CD1c-positive myeloid dendritic cell (primary cell): ENCODE data around the gene GKN1.
A peak's percentile ranks its signal among the peaks of the same experiment; 100 is the strongest.
"Not testable (repeated sequence)": the region's sequence is repeated elsewhere in the genome, so short reads cannot be mapped to it uniquely, and the experiment has no call there.

Experiments used
- DNase-seq: peaks from one replicate; pipeline ENCODE4 v3.0.0-alpha.2; 2016; ENCODE audit errors: extremely low spot score

The GKN1 gene, protein sequence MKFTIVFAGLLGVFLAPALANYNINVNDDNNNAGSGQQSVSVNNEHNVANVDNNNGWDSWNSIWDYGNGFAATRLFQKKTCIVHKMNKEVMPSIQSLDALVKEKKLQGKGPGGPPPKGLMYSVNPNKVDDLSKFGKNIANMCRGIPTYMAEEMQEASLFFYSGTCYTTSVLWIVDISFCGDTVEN

DNA sequence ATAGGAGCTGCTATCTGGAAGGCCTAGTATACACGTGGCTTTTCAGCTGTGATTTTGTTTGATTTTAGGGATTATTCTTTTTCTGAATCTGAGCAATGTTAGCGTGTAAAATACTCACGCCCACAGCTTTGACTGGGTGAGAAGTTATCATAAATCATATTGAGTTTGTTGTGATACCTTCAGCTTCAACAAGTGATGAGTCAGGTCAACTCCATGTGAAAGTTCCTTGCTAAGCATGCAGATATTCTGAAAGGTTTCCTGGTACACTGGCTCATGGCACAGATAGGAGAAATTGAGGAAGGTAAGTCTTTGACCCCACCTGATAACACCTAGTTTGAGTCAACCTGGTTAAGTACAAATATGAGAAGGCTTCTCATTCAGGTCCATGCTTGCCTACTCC lies at the start of gene GKN1:
GKN1 (plus strand) TSS at position 386 of the 400 bp plus-strand sequence. CDS start 42 bp downstream, outside the sequence.
- DNase-seq: no peak

DNA sequence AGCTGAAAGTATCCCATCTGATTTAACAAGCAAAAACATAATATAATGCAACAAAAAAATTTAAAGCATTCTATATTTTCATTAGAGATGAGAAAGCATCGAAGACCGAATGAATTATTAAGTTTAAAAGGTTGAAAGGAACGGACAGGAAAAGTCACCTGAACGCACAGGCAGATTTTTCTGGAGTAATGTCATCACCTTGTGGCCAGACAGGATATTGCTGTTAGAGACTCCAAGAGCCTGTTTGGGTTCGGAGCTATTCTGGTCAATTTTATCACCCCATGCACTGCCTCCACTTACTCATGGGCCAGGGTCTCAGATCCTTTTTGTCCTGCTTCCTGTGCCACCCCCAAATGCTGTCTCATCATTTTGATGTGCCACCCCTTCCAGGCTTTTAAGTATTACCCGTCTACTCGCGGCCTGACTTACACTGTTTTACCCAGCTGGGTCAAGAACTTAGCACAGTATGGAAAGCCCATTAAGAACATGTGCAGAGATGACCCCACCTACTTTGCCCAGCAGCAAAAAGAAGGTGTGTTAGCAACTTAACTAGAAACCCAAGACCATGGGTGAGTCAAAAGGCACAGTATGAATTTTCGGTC lies 49.0 kb upstream of the GKN1 start:
- DNase-seq: peak; percentile 74

DNA sequence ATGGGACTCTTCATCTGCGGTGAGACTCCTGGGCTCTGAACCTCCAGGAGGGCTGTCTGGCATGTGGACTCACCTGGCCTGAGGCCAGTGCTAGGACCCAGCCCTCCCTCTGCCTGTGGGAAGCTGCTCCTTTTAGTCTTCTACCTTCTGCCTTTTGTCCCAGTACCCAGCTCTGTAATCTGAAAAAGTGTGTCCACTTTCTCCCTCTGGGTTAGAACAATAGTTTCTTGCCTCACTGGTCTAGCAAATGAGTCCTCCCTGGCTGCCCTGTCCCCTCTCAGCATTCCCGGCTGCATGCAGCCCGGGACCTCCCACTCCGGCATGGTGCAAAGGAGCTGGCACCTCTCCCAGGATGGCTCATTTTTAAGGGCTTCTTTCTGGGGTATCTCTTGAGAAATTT lies 47.6 kb upstream of the GKN1 start:
- no peak for DNase-seq

DNA sequence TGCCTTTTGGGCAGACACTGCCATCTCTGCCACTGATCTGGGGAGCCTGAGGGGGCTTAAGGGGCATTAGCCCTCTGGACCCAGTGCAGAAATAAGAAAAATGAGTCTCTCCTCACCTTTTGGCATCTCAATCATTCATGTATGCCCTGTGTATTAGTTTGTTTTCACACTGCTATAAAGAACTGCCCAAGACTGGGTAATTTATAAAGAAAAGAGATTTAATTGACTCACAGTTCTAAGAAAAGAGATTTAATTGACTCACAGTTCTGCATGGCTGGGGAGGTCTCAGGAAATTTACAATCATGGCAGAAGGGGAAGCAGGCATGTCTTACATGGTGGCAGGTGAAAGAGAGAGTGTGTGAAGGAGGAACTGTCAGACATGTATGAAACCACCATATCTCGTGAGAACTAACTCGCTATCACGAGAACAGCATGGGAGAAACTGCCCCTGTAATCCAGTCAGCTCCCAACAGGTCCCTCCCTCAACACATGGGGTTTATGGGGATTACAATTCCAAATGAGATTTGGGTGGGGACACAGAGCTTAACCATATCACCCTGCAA lies 43.2 kb upstream of the GKN1 start:
- DNase-seq: no peak

DNA sequence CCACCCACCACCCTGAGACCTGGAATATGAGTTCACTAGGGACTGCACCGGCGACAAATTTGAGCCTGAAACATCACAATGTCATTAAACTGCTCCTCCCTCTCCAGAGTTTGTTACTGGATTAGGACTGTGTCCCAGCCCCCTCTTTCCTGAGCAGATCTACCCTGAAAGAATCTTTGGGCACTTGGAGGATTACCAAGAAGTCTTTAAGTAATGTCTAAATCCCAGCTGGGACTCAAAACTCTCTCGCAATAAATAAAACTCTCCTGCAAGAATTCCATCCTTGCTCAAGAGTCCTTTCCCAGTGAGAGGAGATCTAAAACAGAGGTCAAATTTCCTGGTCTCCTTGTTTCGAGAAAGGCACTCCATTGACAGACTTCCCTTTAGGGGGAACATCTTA lies 42.6 kb upstream of the GKN1 start:
- DNase-seq: no peak

DNA sequence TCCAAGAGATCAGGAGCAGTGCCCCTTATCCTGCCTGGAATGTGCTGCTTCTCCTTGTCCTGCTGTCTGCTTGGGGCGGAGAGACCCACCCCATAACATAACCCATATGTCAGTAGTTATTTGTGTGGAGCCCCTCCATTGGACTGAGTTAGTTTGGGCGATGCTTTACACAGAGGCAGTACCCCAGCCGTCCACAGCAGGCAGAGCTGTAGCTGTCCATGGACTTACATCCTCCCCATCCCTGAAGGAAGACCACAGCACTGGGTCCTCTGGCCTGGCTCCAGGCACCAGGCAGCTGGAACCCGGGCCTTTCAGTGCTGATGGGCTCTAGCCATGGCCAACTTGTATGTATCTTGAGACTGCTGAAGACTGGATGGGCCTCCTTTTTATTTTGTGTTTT lies 42.0 kb upstream of the GKN1 start:
- no peak for DNase-seq

DNA sequence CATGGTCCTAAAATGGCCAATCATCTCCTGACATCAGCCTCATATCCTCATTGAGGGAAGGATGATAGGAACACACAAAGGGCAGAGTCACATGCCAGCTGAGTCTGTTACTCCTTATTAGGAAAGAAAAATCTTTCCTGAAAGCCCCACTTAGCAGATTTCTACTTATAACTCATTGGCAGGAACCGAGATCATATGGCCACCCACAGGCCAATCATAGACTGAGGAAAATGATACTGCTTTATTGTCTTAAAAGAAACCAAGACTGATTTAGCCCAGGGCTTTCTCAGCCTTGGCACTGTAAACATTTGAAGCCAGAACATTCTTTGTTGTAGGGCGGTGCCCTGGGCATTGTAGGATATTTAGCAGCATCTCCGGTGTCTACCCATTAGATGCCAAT lies 40.4 kb upstream of the GKN1 start:
- DNase-seq: no peak

DNA sequence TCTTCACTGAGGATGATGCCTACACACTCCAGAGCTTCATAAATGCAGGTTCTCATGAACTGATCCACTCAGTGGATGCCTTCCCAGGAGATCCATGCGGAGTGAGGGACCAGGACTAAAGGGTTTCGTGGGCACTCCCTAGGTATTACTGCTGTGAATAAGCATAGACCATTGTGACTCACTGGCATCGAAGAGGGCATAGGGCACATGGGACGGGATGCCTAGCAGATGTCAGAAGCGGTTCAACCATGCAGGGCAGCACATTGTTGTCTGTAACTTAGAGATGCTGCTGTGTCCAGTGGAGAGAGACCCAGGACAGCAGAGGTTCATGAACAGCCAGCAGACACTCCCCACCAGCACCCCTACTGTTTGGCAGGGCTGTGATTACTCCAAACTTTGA lies 39.0 kb upstream of the GKN1 start:
- no peak for DNase-seq

DNA sequence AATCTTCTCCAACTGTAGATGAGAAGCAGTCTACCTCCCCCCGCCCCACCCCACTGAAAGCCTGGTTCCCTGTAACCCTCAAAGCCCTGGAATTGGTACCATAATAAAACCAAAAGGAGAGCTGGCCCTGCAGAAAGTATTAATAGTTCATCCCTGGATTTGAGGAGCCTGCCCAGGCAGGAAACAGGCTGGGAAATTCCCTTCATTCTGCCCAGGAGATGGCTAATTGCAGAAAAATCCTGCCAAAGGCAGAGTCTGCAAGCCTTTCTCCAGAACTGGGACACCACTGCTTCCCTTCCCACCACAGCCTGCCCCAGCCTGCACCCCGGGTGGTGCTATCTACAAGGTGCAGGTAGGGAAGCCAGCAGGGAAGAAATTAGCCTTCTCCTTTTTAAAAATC lies 38.0 kb upstream of the GKN1 start:
- no peak for DNase-seq

DNA sequence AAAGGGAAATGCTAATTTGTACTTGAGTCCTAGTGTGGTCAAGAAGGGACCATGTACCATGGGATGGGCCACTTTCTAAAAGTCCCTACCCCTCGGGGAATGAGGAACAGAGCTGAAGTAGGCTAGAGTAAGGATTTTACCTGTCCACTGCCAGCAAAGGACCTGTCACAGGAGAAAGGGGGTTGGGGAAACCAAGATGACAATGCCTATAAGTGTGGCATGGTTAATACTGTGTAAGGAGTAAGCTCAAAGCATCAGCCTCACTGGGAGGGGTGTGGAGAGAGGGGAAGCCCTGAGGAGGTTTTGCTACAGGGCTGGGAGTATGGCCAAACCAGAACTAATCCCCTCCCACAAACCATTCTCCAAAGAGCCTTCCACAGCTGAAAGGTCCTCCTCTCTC lies 37.5 kb upstream of the GKN1 start:
- no peak for DNase-seq

DNA sequence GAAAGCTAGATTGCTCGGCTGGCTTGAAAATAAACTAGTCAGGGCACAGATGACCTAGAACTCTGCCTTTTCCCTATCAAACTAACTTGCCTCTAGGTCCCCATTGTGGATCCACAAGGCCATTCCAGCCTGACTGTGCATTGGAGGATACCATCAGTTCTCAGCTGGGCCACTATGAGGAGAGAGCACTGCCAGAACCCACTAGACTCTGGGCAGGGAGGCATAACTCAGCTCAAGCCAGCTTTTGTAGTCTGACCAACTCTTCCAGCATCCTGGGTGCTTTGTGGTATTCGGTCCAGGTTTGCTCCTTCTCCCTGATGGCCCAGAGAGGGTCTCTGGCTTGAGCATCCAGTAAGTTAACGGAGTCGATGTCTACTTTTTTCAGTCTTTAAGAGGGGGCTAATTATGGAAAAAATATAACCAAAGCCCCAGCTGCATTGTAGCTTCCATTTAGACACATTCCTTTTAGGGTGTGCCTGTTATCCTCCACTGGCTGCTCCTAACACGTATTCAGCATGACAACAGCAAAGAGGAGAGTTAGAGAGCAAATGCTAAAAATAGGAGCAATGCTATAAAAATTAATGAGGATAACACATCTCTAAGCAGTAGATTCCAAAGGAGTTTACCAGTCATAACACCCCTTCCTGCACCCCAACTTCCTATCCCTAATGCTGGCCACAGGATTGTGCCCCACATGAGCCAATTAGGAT lies 36.9 kb upstream of the GKN1 start:
- DNase-seq: no peak

DNA sequence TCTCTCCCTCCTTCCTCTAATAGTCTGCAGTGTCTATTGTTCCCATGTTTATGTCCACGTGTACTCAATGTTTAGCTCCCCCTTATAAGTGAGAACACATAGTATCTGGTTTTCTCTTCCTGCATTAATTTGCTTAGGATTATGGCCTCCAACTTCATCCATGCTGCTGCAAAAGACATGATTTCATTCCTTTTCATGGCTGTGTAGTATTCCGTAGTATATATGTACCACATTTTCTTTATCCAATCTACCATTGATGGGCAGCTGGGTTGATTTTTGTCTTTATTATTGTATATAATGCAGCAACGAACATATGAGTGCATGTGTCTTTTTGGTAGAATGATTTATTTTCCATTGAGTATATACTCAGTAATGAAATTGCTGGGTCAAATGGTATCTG lies 35.5 kb upstream of the GKN1 start:
- no peak for DNase-seq

DNA sequence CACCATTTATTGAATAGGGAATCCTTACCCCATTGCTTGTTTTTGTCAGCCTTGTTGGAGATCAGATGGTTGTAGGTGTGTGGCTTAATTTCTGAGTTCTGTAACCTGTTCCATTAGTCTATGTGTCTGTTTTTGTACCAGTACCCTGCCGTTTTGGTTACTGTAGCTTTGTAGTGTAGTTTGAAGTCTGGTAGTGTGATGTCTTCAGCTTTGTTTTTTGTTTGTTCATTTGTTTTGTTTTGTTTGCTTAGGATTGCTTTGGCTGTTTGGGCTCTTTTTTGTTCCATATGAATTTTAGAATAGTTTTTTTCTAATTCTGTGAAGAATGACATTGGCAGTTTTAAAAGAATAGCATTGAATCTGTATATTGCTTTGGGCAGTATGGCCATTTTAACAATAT lies 34.5 kb upstream of the GKN1 start:
- no peak for DNase-seq

DNA sequence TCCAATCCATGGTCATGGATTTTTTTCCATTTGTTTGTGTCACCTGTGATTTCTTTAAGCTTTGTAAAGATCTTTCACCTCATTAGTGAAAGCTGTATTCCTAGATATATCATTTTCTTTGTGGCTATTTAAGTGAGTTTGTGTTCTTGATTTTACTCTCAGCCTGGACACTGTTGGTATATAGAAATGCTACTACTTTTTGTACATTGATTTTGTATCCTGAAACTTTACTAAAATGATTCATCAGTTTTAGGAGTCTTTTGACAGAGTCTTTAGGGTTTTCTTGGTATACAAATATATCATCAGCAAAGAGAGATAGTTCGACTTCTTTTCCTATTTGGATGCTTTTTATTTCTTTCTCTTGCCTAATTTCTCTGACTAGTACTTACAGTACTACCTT lies 34.1 kb upstream of the GKN1 start:
- no peak for DNase-seq

DNA sequence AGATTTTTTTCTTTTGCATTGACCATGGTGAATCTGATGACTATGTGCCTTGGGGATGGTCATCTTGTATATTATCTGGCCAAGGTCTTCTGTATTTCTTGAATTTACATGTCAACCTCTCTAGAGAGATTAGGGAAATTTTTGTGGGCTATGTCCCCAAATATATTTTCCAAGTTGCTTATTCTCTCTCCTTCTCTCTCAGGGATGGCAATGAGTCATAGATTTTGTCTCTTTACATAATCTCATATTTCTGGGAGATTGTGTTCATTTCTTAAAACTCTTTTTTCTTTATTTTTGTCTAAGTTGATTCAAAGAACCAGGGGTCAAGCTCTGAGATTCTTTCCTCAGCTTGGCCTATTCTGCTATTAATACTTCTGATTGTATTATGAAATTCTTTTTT lies 31.6 kb upstream of the GKN1 start:
- no peak for DNase-seq

DNA sequence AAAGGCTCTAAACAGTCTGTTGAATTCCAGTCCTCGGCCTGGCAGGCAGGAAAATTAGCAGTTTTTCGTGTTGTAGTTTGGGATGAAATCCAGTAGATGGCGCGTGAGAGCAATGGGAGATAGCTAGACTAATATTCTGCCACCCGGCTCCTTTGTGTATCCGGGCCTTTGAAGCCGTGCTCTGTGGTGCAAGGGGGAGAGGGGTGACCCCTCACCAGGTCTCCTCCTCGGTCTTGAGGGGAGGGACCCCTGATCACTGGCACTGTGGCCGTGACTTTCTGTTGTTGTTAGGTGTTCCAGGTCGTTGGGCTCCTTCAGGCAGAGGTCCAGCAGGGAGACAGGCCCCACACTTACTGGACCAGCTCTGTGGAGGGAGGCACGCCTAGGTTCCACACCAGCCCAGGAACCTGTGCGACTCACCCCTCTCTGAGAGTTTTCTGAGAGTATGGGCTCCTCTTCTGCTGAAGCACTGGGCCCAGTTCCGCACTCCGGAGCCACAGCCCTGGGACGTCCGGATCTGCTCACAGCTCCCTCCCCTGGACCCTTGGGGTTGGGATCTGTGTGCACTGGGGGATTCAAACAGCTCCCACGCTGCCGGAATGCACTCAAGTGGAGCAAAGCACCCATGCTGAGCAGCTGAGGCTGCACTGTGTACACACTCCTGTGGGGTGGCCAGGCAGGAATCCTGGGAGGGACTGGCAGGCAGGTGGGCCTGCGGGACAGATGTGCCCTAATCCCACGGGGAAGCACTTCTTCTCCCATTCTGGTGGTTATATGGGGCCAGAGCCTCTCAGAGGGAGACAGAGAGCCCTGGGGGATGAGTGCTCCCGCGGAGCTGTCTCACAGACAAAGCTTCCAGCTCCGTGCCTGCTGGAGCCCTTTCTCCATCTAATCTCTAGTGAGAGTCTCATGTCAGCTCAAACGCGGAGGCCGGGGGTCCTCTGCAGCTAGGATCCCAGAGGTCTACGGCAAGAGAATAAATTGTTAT lies 30.6 kb upstream of the GKN1 start:
- DNase-seq: peak; percentile 70

DNA sequence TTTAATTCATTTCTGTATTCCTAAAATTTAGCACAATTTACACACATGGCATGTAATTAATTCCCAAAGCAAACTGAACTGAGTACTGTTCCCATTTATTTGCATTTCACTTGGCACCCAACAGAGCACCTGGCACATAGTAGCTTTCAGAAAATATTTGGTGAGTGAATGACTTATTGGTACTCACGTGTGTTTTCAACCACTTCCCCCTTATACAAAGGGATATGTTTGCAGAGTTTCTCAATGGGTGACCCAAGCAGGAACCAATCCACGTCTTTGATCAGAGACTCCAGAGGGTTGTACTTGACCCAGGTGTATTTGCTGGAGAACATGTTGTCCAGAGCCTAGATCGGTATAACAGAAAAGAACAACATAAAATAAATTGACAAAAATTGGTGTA lies 28.3 kb upstream of the GKN1 start:
- DNase-seq: peak; percentile 15

DNA sequence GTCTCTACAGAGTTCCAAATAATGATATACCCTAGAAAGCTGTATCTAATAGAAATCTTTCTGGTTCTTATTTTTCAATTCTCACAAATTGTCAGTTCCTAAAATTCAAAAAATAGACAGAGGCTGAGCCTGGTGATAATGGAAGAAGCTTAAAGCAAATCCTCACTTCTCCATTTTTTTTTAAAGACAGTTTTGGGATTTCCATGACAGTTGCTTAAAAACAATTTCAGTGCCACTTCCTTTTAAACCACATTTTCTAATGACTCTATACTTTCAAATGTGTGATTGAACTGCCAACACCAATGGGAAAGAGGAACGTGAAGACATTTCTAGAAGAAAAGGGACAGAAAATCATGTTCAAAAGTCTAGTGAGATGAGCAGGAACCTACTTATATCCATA lies 25.7 kb upstream of the GKN1 start:
- DNase-seq: peak; percentile 73

DNA sequence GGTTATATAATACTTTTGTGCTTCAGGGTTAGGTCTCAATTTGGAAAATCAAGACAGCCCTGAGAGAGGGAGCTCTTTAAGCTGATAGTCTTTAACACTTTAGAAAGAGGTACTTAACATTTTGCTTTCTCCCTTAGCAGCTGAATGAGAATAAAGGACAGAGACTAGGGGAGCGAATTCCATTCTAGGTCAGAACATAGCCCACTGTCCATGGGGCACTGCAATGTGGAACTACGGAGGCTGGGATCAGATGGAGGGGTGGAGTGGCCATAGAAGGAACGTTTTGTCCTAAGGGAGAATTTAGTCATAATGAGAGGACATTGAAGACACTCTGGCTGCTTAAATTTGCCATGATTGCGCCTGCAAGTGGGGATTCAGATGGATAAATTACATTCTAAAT lies 22.5 kb upstream of the GKN1 start:
- DNase-seq: no peak

DNA sequence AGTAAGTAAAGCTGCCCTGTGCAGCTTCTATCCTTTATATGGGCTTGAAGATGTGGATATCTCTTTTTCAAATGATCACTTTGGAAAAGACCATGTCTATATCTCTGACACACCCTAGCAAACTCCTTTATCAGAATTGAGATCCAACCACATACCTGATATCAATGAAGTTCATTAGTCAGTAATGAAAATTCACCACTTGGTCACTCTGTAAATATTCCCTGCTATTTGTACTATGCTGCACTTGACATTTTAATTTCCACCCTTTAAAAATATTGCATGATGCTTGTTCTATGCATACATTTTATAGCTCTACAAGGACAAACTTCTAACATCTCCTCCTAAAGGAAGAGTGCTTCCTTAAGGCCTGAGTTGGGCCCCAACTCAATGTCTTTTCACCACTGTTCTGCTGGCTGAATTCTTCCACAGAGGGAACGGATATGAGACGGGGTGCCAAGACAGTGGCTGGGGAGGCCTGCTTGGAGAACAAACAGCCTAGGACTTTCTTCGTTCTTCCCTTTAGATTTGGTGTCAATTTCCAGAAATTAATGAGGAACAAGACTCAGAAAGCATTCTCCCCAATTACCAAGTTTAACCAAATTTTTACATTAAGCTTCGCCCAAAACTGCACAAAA lies 21.4 kb upstream of the GKN1 start, which contains the start of gene GKN2:
GKN2 (minus strand) TSS at position 7 of the 635 bp plus-strand sequence. CDS start 32 bp downstream, outside the sequence.
- no peak for DNase-seq

DNA sequence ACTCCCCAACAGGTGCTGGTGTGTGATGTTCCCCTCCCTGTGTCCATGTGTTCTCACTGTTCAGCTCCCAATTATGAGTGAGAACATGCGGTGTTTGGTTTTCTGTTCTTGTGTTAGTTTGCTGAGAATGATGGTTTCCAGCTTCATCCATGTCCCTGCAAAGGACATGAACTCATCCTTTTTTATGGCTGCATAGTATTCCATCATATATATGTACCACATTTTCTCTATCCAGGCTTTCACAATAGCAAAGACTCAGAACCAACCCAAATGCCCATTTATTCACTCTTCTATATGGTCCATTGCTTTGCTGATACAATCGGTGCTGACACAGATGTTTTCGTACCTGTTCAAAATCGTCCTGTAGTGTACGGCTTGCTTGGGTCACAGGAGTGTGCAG lies 19.0 kb upstream of the GKN1 start:
- not testable (repeated sequence) for DNase-seq
